Aorta (tissue), 5 donors: ENCODE measurements around the gene JPT1. TPM values are rescaled to one million over a fixed set of nuclear protein-coding genes. Genes with fewer than 3 reads are reported as not detected.
"Not testable (repeated sequence)": the region's sequence is repeated elsewhere in the genome, so short reads cannot be mapped to it uniquely, and the experiment has no call there.

ENCODE experiments used
- ATAC-seq: fragments of 200-7000 bp; cut with Tn5 transposase; one replicate; pipeline ENCODE4 v1.9.1; 2022; ENCODE audit warnings: moderate library complexity; ENCODE audit not compliant: low FRiP score
- DNase-seq, 2 donors: peaks; one replicate each; pipeline ENCODE4 v3.0.0-alpha.2; 2020
- H3K27ac ChIP-seq, 2 donors: one replicate each; pipeline ENCODE4 v1.5.1; 2013; ENCODE audit warnings: low read length in 2 of 2, mild to moderate bottlenecking in 2 of 2, moderate library complexity in 2 of 2, control low read depth in 1 of 2, inconsistent platforms in 1 of 2, low read depth in 1 of 2
- H3K27me3 ChIP-seq, 2 donors: one replicate each; pipeline ENCODE4 v1.6.1; 2013; ENCODE audit warnings: control low read depth in 1 of 2, low read length in 1 of 2, mild to moderate bottlenecking in 1 of 2, moderate library complexity in 1 of 2; ENCODE audit not compliant: insufficient read depth in 2 of 2, control insufficient read depth in 1 of 2
- H3K36me3 ChIP-seq, 2 donors: one replicate each; pipeline ENCODE4 v1.6.1; 2013; ENCODE audit warnings: control low read depth in 1 of 2, low read length in 1 of 2, mild to moderate bottlenecking in 1 of 2; ENCODE audit not compliant: insufficient read depth in 2 of 2, control insufficient read depth in 1 of 2
- H3K4me1 ChIP-seq, 2 donors: one replicate each; pipeline ENCODE4 v1.6.1; 2013; ENCODE audit warnings: low read length in 2 of 2, control low read depth in 1 of 2, mild to moderate bottlenecking in 1 of 2, moderate library complexity in 1 of 2; ENCODE audit not compliant: insufficient read depth in 2 of 2, control insufficient read depth in 1 of 2
- H3K4me3 ChIP-seq, 2 donors: one replicate each; pipeline ENCODE4 v1.5.1; 2013; ENCODE audit warnings: low read length in 2 of 2, control low read depth in 1 of 2, mild to moderate bottlenecking in 1 of 2
- H3K9me3 ChIP-seq: one replicate; pipeline ENCODE4 v1.6.1; 2013; ENCODE audit warnings: mild to moderate bottlenecking, low read length; ENCODE audit not compliant: control insufficient read depth
- WGBS, 2 donors: extraction: QIAGEN DNeasy Blood & Tissue Kit; methylation state at CpG; one replicate each; pipeline ENCODE4 v1.1.7; 2013; 5-methylcytosine and 5-hydroxymethylcytosine counted together
- intact Hi-C, 2 donors: fragments of 100-400 bp; cut with DNase I; formaldehyde crosslinking; loops; one replicate each; pipeline versions ENCODE4 v1.14.2 to v1.15.0; 2022
- polyA plus RNA-seq, 2 donors: library from polyadenylated mRNA; stranded (reverse); fragments of 200-250 nt; gene quantifications; one replicate each; pipeline ENCODE4 v1.2.3, GENCODE V29; 2013
- total RNA-seq, 2 donors: library from RNA; stranded (reverse); fragmentation: NEBNext Ultra II Directional; extraction: Animal tissue kit (Norgen Biotek cat#: 25700); gene quantifications; one replicate each; pipeline ENCODE4 v1.2.1, GENCODE V29; 2021
- donor health status: healthy with polysubstance abuse.
- donor health status: Bipolar disorder and iron deficiency.
- donor health status: DM: no; HTN: no; CAD: no.
- donor health status: DM: no; HTN: no; CAD: no.
- donor health status: DM: yes; HTN: yes; CAD: no.

The JPT1 gene
- total and polyA plus RNA-seq, 4 donors = 10.8 to 144 (median 17.2) TPM

DNA sequence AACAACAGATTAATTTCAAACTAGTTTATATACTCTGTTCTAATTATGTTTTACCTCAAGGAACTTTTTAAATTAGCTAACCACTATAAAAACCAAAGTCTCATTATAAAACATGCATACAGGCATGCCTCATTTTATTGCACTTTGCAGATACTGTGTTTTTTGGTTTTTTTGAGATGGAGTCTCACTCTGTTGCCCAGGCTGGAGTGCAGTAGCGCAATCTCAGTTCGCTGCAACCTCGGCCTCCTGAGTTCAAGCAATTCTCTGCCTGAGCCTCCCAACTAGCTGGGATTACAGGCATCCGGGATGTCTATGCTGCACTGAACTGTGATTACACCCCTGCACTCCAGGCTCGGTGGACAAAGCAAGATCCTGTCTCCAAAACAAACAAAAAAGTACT is 8.8 kb upstream of the JPT1 start:
- H3K4me1 ChIP-seq = no peaks in the 10 kb centered on the region

DNA sequence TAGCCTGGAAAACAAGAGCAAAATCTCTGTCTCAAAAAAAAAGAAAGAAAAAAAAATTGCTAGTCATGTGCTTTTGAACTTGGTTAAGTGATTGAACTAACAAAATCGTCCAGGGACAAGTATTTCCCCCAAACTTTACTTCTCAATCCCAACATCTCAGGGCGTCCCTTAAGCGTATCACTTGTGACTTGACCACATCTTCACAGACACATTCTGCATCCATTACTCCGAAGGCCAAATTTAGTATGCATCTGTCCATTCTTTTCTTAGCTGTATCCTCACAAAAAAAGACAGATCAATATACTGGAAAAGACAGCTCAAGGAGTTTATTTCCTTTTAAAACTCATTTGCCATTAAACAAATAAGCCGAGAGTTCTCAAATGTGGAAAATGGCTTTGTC is 5.9 kb upstream of the JPT1 start:
- no peaks in the 10 kb centered on the region for H3K36me3 ChIP-seq
- DNase-seq (no peak), ATAC-seq (no peak)
- H3K27me3 ChIP-seq = no peaks in the 10 kb centered on the region
- 90% methylated on average over 5 of the region's 5 CpGs for WGBS, 2 donors
- no peaks in the 10 kb centered on the region for H3K9me3 ChIP-seq
- intact Hi-C loops = no loop called here
- no peak overlapping the region for H3K4me3 ChIP-seq
- no peak overlapping the region for H3K27ac ChIP-seq
- H3K4me1 ChIP-seq = no peaks in the 10 kb centered on the region

More for the DNA sequence above, 8.8 kb upstream of the JPT1 start:
- WGBS, 2 donors = 81 to 83% methylated on average over 5 of the region's 5 CpGs
- Histone ChIP-seq H3K27ac (no peak overlapping the region), H3K4me3 (no peak overlapping the region), H3K27me3 (no peaks in the 10 kb centered on the region), H3K9me3 (no peaks in the 10 kb centered on the region), H3K36me3 (no peaks in the 10 kb centered on the region)
- DNase-seq (peak in 1 of 2 donors; percentile 8), ATAC-seq (no peak)
- intact Hi-C loops = no loop called here

DNA sequence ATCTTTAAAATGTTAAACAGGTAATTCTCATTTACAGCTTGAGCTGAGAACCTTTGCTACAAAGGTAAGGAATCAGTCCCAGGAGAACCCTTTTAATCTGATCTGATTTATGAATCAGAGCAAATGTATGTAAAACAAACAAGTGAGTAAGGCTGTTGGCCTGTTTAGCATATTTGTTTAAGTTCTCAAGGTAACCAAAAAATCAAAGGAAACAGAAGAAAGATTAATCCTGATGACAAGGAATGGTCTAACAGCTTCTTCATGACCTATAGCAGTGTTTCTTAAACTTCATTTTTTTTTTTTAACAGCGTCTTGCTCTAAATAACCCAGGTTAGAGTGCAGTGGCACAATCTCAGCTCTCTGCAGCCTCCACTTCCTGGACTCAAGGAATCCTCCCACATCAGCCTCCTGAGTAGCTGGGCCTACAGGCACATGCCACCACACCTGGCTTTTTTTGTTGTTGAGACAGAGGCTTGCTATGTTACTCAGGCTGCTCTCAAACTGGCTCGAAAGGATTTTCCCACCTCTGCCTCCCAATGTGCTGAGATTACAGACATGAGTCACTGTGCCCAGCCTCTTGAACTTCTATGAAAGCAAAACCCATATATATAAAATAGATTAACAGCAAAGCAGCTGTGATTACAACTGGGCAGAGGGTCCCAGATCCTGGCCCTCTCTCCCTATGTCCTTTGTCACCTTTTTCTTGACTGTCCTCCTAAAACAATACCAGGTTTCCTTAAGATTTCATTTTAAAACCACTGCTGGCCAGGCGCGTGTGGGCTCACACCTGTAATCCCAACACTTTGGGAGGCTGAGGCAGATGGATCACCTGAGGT is 5.1 kb upstream of the JPT1 start:
- Histone ChIP-seq H3K27me3 (no peaks in the 10 kb centered on the region), H3K4me1 (no peaks in the 10 kb centered on the region), H3K27ac (no peak overlapping the region), H3K9me3 (no peaks in the 10 kb centered on the region), H3K36me3 (no peaks in the 10 kb centered on the region), H3K4me3 (no peak overlapping the region)
- intact Hi-C loops = no loop called here
- ATAC-seq (no peak), DNase-seq (no peak)
- 85 to 87% methylated on average over 4 of the region's 4 CpGs for WGBS, 2 donors

DNA sequence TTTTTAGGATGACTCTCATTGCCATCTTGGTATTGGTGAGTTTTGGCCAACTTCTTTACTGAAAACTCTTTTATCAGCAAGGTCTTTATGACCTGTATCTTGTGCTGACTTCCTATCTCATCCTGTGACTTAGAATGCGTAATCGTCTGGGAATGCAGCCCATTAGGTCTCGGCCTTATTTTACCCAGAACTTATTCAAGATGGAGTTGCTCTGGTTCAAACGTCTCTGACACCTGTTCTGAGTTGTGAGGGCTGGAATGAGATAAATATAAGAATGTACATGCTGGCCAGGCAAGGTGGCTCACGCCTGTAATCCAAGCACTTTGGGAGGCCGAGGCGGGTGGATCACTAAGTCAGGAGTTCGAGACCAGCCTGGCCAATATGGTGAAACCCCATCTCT is 4.2 kb upstream of the JPT1 start:
- 88 to 89% methylated on average over 8 of the region's 8 CpGs for WGBS, 2 donors
- H3K27ac ChIP-seq, intact Hi-C loops, H3K27me3 ChIP-seq, H3K4me1 ChIP-seq, H3K9me3 ChIP-seq, H3K36me3 ChIP-seq, DNase-seq, ATAC-seq, H3K4me3 ChIP-seq: not testable (repeated sequence)

DNA sequence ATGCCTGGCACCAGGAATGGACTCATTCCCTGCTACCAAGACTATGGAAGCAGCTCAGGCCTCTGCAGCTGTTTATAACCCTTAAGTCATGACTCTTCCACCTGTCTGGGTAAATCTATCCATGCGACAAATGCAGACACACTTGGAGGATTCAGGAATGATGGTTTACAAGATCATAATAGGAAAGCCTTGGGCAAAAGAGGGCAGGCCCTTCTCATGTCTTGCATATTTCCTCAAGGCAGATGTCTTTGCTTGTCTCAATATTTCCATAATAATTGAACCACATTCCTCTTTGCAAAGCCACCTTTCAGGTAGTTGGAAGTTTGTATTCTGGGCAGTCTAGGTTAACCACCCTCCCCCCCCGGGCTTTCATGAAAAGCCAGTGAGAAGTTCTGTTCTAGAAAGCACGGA is 884 bp upstream of the JPT1 start:
- no peak for ATAC-seq
- Histone ChIP-seq H3K4me1 (no peaks in the 10 kb centered on the region), H3K9me3 (no peaks in the 10 kb centered on the region), H3K4me3 (no peak overlapping the region), H3K27ac (no peak overlapping the region), H3K36me3 (no peaks in the 10 kb centered on the region), H3K27me3 (peaks cover 0 to 2% of the 10 kb centered on the region in 2 donors)
- intact Hi-C loops = no loop called here
- 85 to 96% methylated on average over 3 of the region's 3 CpGs for WGBS, 2 donors
- DNase-seq = peak in 1 of 2 donors; percentile 5

DNA sequence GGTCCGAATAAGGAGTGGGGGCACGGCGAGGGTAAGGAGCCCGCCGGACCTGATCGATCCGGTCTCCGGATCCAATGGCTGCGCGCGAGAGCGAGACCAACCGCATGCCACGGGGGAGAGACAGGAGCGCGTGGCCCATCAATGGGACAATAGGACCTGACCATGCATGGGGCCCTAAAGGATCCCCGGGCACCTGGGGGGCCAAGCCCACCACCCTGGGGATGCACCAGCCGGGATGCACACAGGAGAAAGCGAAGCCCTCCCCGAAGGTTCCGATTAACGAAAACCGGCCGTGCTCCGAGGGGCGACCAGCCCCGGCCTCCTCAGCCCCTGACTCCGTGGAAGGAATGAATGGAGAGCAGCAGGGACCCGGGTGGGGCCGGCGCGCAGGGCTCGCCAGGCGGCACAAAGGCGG is 525 bp downstream of the JPT1 start:
- ATAC-seq (no peak), DNase-seq (no peak)
- H3K9me3 ChIP-seq = no peaks in the 10 kb centered on the region
- peaks cover 0 to 2% of the 10 kb centered on the region in 2 donors for H3K27me3 ChIP-seq
- WGBS, 2 donors = 0 to 1% methylated on average over 25 to 35 of the region's 35 CpGs
- peak overlapping the region; percentile 44 to 69 for H3K4me3 ChIP-seq
- H3K27ac ChIP-seq = no peak overlapping the region
- intact Hi-C loops = no loop called here
- no peaks in the 10 kb centered on the region for H3K4me1 ChIP-seq
- H3K36me3 ChIP-seq = no peaks in the 10 kb centered on the region

DNA sequence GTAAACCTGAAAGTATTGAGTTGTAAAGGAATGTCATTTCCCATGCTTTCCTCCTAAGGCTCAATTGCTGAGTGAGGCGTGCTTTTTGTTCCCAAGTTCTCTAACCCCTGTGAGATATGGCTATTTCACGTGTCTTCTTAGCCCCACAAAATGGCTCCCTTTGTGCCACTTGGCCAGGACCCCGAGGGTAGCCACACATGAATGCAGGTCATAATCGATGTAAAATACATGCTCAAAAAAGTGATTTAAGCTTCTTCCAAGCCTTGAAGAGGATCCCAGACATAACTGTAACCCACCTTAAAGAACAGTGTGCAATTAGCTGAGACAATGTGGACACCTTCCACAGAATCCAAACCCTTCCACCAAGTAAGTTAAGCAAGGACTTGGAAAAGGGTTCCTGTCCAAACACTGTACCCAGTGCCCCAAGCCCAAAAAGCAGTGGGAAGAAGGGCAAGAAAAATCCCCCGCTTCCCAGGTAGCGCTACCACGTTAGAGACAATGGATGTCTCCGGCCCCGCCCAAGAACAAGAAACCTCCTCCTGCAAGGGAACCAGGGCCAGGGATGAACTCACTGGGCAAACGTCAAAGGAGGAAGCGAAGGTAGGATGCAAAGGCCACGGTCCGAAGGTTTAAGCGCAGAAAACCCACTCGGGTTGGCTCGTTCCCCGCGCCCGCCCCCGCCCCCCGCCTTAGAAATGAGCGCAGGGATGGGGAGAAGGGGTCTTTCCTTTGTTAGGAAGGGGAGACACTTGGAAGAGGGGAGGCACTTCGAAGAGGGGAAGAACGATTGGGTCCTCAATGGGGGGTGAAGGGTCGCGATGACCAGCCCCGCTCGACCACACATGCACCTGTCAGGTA is 1.2 kb downstream of the JPT1 start:
- WGBS, 2 donors = 5 to 7% methylated on average over 28 of the region's 28 CpGs
- Histone ChIP-seq H3K36me3 (no peaks in the 10 kb centered on the region), H3K27ac (no peak overlapping the region), H3K4me3 (peak overlapping the region; percentile 44 to 69), H3K27me3 (peaks cover 0 to 2% of the 10 kb centered on the region in 2 donors), H3K9me3 (no peaks in the 10 kb centered on the region), H3K4me1 (no peaks in the 10 kb centered on the region)
- peak in 1 of 2 donors; percentile 53 for DNase-seq
- intact Hi-C loops = no loop called here
- no peak for ATAC-seq

DNA sequence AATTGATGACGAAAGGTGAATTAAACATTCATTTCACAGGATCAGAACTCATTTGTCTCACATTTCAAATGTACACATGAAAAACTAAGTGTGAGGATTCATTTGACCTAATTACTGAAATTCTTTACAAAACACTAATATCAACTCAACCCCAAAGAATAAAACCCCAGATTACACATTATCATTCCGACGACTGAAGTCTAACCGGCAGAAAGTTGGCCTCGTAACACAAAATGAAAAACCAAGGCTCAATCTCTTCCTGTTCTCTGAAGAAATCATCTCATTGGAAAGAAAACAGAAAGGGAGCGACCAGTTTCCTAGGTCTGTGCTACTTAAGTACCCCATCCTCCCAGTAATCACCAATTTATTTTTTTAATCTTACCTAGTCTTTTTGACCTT is 1.8 kb downstream of the JPT1 start:
- no peak for DNase-seq
- no peaks in the 10 kb centered on the region for H3K4me1 ChIP-seq
- H3K27ac ChIP-seq = no peak overlapping the region
- H3K27me3 ChIP-seq = peaks cover 0 to 2% of the 10 kb centered on the region in 2 donors
- H3K36me3 ChIP-seq = no peaks in the 10 kb centered on the region
- intact Hi-C loops = no loop called here
- ATAC-seq = no peak
- 91 to 92% methylated on average over 6 of the region's 6 CpGs for WGBS, 2 donors
- H3K9me3 ChIP-seq = no peaks in the 10 kb centered on the region
- H3K4me3 ChIP-seq = no peak overlapping the region
